Measurements from ENCODE around the gene ZC3HAV1L. TPM values are rescaled to one million over a fixed set of nuclear protein-coding genes. Genes with fewer than 3 reads are reported as not detected.
"Not testable (repeated sequence)": the region's sequence is repeated elsewhere in the genome, so short reads cannot be mapped to it uniquely, and the experiment has no call there.

The ZC3HAV1L gene
- total RNA-seq, 2 donors from 2014 or later = 6.2 to 20.8 TPM

DNA sequence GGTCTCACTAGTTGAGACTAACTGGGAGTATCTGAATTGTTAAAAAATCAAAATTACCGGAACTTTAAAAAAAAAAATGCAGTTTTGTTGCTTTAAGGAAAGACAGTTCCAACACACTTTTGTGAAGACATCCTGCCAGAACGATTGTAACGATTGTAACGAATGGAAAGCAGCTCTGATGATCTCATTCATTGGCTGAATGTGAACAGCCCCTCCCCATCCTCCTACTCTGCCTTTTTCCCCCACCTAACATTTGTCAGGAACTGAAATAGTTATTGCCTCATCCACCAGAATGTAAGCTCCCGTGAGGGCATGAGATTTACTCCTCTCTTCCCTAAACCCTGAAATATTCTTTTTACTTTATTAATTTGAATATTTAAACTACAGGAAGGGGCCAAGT is 23.1 kb upstream of the ZC3HAV1L start:
- Histone ChIP-seq H3K27ac (no peak overlapping the region), H3K4me1 (no peaks in the 10 kb centered on the region), H3K27me3 (no peaks in the 10 kb centered on the region), H3K36me3 (replicated peaks in 1 of 2; ENCODE audit: insufficient read depth in 1 of 2, low read depth in 2 of 2) (peaks cover 3 to 11% of the 10 kb centered on the region in 2 donors), H3K9me3 (no peaks in the 10 kb centered on the region), H3K4me3 (no peak overlapping the region)
- no peak for DNase-seq
- ATAC-seq = no peak
- intact Hi-C loops (cut with DNase I) = no loop called here
- TF ChIP-seq CTCF (IDR thresholded peaks at IDR 0.05) (no peak), POLR2A (IDR thresholded peaks at IDR 0.05) (no peak)
- 67 to 81% methylated on average over 5 of the region's 5 CpGs for WGBS, 2 donors

GRCh38 chr7:139055674-139056073 is 19.8 kb upstream of the ZC3HAV1L start:
- ATAC-seq = no peak
- Histone ChIP-seq H3K27ac (no peak overlapping the region), H3K36me3 (replicated peaks in 1 of 2; ENCODE audit: insufficient read depth in 1 of 2, low read depth in 2 of 2) (peaks cover 3 to 14% of the 10 kb centered on the region in 2 donors), H3K9me3 (no peaks in the 10 kb centered on the region), H3K4me3 (no peak overlapping the region), H3K4me1 (no peaks in the 10 kb centered on the region), H3K27me3 (no peaks in the 10 kb centered on the region)
- 86 to 94% methylated on average over 1 of the region's 1 CpG for WGBS, 2 donors
- no peak for DNase-seq
- TF ChIP-seq CTCF (IDR thresholded peaks at IDR 0.05) (no peak), POLR2A (IDR thresholded peaks at IDR 0.05) (no peak)
- intact Hi-C loops (cut with DNase I) = no loop called here

GRCh38 chr7:139054656-139055055 is 18.8 kb upstream of the ZC3HAV1L start:
- H3K4me3 ChIP-seq; intact Hi-C loops (cut with DNase I); H3K27me3 ChIP-seq; ATAC-seq; H3K27ac ChIP-seq; H3K4me1 ChIP-seq; DNase-seq; H3K9me3 ChIP-seq: not testable (repeated sequence)
- WGBS, 2 donors = 92 to 95% methylated on average over 12 to 14 of the region's 14 CpGs
- H3K36me3 ChIP-seq (replicated peaks in 1 of 2; ENCODE audit: insufficient read depth in 1 of 2, low read depth in 2 of 2) = peaks cover 0 to 12% of the 10 kb centered on the region in 2 donors

- 63 to 76% methylated on average over 2 of the region's 2 CpGs for WGBS, 2 donors
- intact Hi-C loops (cut with DNase I) = no loop called here
- Histone ChIP-seq H3K4me1 (no peaks in the 10 kb centered on the region), H3K27ac (no peak overlapping the region), H3K36me3 (replicated peaks in 1 of 2; ENCODE audit: insufficient read depth in 1 of 2, low read depth in 2 of 2) (peaks cover 0 to 12% of the 10 kb centered on the region in 2 donors), H3K9me3 (no peaks in the 10 kb centered on the region), H3K27me3 (no peaks in the 10 kb centered on the region), H3K4me3 (no peak overlapping the region)
- TF ChIP-seq CTCF (IDR thresholded peaks at IDR 0.05) (no peak), POLR2A (IDR thresholded peaks at IDR 0.05) (no peak)
- no peak for ATAC-seq
- no peak for DNase-seq
These were observed 18.3 kb upstream of the ZC3HAV1L start for GRCh38 chr7:139054101-139054500.

- Histone ChIP-seq H3K4me1 (no peaks in the 10 kb centered on the region), H3K4me3 (no peak overlapping the region), H3K27ac (no peak overlapping the region), H3K9me3 (no peaks in the 10 kb centered on the region), H3K27me3 (no peaks in the 10 kb centered on the region), H3K36me3 (replicated peaks in 1 of 2; ENCODE audit: insufficient read depth in 1 of 2, low read depth in 2 of 2) (peaks cover 0 to 18% of the 10 kb centered on the region in 2 donors)
- ATAC-seq (no peak), DNase-seq (no peak)
- TF ChIP-seq POLR2A (IDR thresholded peaks at IDR 0.05) (no peak), CTCF (IDR thresholded peaks at IDR 0.05) (no peak)
- intact Hi-C loops (cut with DNase I) = no loop called here
These were observed 15.8 kb upstream of the ZC3HAV1L start for GRCh38 chr7:139051655-139052054.

Measured in body of pancreas (tissue), 4 donors.